IMR-90 (cell line): Measurements from ENCODE around the gene NDUFS7. TPM values are rescaled to one million over a fixed set of nuclear protein-coding genes. Genes with fewer than 3 reads are reported as not detected.
A peak's percentile ranks its signal among the peaks of the same experiment; 100 is the strongest.

Experiments
- ATAC-seq: fragments of 200-7000 bp; cut with Tn5 transposase; 2 replicates; pipeline ENCODE4 v1.9.1; 2020; ENCODE audit warnings: low read depth, mild to moderate bottlenecking, moderate library complexity
- BruUV-seq: library from RNA; stranded (reverse); fragments of 400-500 nt; replicated peaks from 2 replicates; lab custom pipeline; 2021; lab: Mats Ljungman, UMichigan
- CTCF ChIA-PET: fragments of 300-600 bp; formaldehyde crosslinking; extraction: SDS; loops from one replicate; lab custom pipeline; 2021; ENCODE audit warnings: antibody characterized with exemption; lab: Yijun Ruan, JAX
- POLR2A ChIA-PET: fragments of 300-600 bp; sonication (Branson Sonifier 250); formaldehyde crosslinking; loops from one replicate; lab custom pipeline; 2022; ENCODE audit warnings: antibody characterized with exemption; ENCODE audit not compliant: unreplicated experiment; lab: Charles Lee
- DNase-seq: peaks from one replicate; pipeline ENCODE4 v3.0.0; 2013
- H2AFZ ChIP-seq: replicated peaks from 2 replicates; pipeline ENCODE3; 2013; ENCODE audit warnings: low read length, mild to moderate bottlenecking; ENCODE audit not compliant: poor library complexity
- H2AK5ac ChIP-seq: 2 replicates; pipeline ENCODE4 v1.6.1; 2013; ENCODE audit warnings: low read depth, low read length, inconsistent platforms
- H2AK9ac ChIP-seq: replicated peaks from 2 replicates; pipeline ENCODE3; 2013; ENCODE audit warnings: mild to moderate bottlenecking, low read depth, low read length, moderate library complexity; ENCODE audit not compliant: poor library complexity
- H2BK120ac ChIP-seq: 2 replicates; pipeline ENCODE4 v1.6.1; 2013; ENCODE audit warnings: low read depth, low read length, inconsistent platforms
- H2BK15ac ChIP-seq: 3 replicates; pipeline ENCODE4 v1.6.1; 2013; ENCODE audit warnings: low read depth, low read length, inconsistent platforms
- H2BK20ac ChIP-seq: 2 replicates; pipeline ENCODE4 v1.6.1; 2013; ENCODE audit warnings: low read depth, mild to moderate bottlenecking, inconsistent platforms, low read length, moderate library complexity
- H2BK5ac ChIP-seq: 2 replicates; pipeline ENCODE4 v1.6.1; 2013; ENCODE audit warnings: mild to moderate bottlenecking, low read depth, low read length, inconsistent platforms; ENCODE audit not compliant: poor library complexity, severe bottlenecking
- H3K14ac ChIP-seq: replicated peaks from 2 replicates; pipeline ENCODE4 v1.6.1; 2013; ENCODE audit warnings: low read depth, low read length, inconsistent platforms
- H3K18ac ChIP-seq: 2 replicates; pipeline ENCODE4 v1.6.1; 2013; ENCODE audit warnings: low read depth, low read length, control low read depth
- H3K23ac ChIP-seq: 2 replicates; pipeline ENCODE4 v1.6.1; 2013; ENCODE audit warnings: low read depth, low read length, inconsistent platforms
- H3K27ac ChIP-seq: 2 replicates; pipeline ENCODE4 v1.5.1; 2013; ENCODE audit warnings: mild to moderate bottlenecking, control low read depth, low read length; ENCODE audit not compliant: insufficient read depth
- H3K27me3 ChIP-seq: 2 replicates; pipeline ENCODE4 v1.6.1; 2013; ENCODE audit warnings: low read length; ENCODE audit not compliant: control insufficient read depth, insufficient read depth
- H3K36me3 ChIP-seq: 2 replicates; pipeline ENCODE4 v1.6.1; 2013; ENCODE audit warnings: low read length, mixed read lengths; ENCODE audit not compliant: control insufficient read depth, insufficient read depth
- H3K4ac ChIP-seq: 2 replicates; pipeline ENCODE4 v1.6.1; 2013; ENCODE audit warnings: low read depth, low read length, inconsistent platforms
- H3K4me1 ChIP-seq: 2 replicates; pipeline ENCODE4 v1.6.1; 2013; ENCODE audit warnings: low read length, mixed read lengths; ENCODE audit not compliant: control insufficient read depth, insufficient read depth
- H3K4me2 ChIP-seq: 2 replicates; pipeline ENCODE4 v1.6.1; 2013; ENCODE audit warnings: low read depth, mild to moderate bottlenecking, control low read depth, low read length, moderate library complexity
- H3K4me3 ChIP-seq: 2 replicates; pipeline ENCODE4 v1.5.1; 2013; ENCODE audit warnings: low read depth, mild to moderate bottlenecking, control low read depth, low read length, moderate library complexity; ENCODE audit not compliant: insufficient read depth
- H3K56ac ChIP-seq: 2 replicates; pipeline ENCODE4 v1.6.1; 2013; ENCODE audit warnings: low read length, inconsistent platforms; ENCODE audit not compliant: insufficient read depth; ENCODE audit errors: extremely low read depth
- H3K79me1 ChIP-seq, 2 experiments: 2 replicates each; pipeline ENCODE4 v1.6.1; 2013; ENCODE audit warnings: low read length in 2 of 2, inconsistent platforms in 1 of 2, low read depth in 1 of 2
- H3K9ac ChIP-seq: 2 replicates; pipeline ENCODE4 v1.6.1; 2013; ENCODE audit warnings: low read depth, low read length, control low read depth
- H3K9me1 ChIP-seq: 2 replicates; pipeline ENCODE4 v1.6.1; 2013; ENCODE audit warnings: low read length, inconsistent platforms; ENCODE audit not compliant: insufficient read depth
- H3K9me3 ChIP-seq: 2 replicates; pipeline ENCODE4 v1.6.1; 2013; ENCODE audit warnings: low read length; ENCODE audit not compliant: control insufficient read depth, insufficient read depth
- H4K20me1 ChIP-seq: 2 replicates; pipeline ENCODE4 v1.6.1; 2013; ENCODE audit warnings: low read length, inconsistent platforms; ENCODE audit not compliant: insufficient read depth
- H4K5ac ChIP-seq: 2 replicates; pipeline ENCODE4 v1.6.1; 2013; ENCODE audit warnings: mild to moderate bottlenecking, low read depth, low read length, control low read depth
- H4K8ac ChIP-seq, 2 experiments: 2 replicates each; pipeline ENCODE4 v1.6.1; 2013; ENCODE audit warnings: low read depth in 2 of 2, low read length in 2 of 2, control low read depth in 1 of 2, inconsistent platforms in 1 of 2
- H4K91ac ChIP-seq: 2 replicates; pipeline ENCODE4 v1.6.1; 2013; ENCODE audit warnings: low read depth, low read length, inconsistent platforms; ENCODE audit not compliant: insufficient read depth
- BHLHE40 ChIP-seq: fragments of 150-350 bp; IDR thresholded peaks from 2 replicates; pipeline ENCODE4 v1.6.1; 2016; ENCODE audit warnings: mild to moderate bottlenecking, low read depth, low read length
- CEBPB ChIP-seq: IDR thresholded peaks from 2 replicates; pipeline ENCODE4 v1.6.1; 2012; ENCODE audit warnings: low read depth, low read length, improper control_type of control experiment
- ELK1 ChIP-seq: fragments of 150-350 bp; IDR thresholded peaks from 2 replicates; pipeline ENCODE4 v1.6.1; 2016; ENCODE audit warnings: low read depth, mild to moderate bottlenecking, low read length, moderate library complexity, borderline replicate concordance
- FOS ChIP-seq: fragments of 150-350 bp; IDR thresholded peaks from 2 replicates; pipeline ENCODE4 v1.6.1; 2016; ENCODE audit warnings: low read depth, low read length
- MXI1 ChIP-seq: IDR thresholded peaks from 2 replicates; pipeline ENCODE4 v1.6.1; 2012; ENCODE audit warnings: low read depth, mild to moderate bottlenecking, low read length, moderate library complexity, borderline replicate concordance
- POLR2A ChIP-seq: IDR thresholded peaks from 2 replicates; pipeline ENCODE4 v1.6.1; 2012; ENCODE audit warnings: mild to moderate bottlenecking, low read depth, low read length
- RCOR1 ChIP-seq: IDR thresholded peaks from 2 replicates; pipeline ENCODE4 v1.6.1; 2012; ENCODE audit warnings: mild to moderate bottlenecking, low read length, improper control_type of control experiment; ENCODE audit not compliant: insufficient replicate concordance
- RFX5 ChIP-seq: IDR thresholded peaks from 2 replicates; pipeline ENCODE4 v1.8.0; 2012; ENCODE audit warnings: low read depth, mild to moderate bottlenecking, low read length, moderate library complexity
- SMC3 ChIP-seq: fragments of 150-350 bp; IDR thresholded peaks from 2 replicates; pipeline ENCODE4 v1.6.1; 2016; ENCODE audit warnings: low read depth, mild to moderate bottlenecking, antibody characterized with exemption, low read length, moderate library complexity
- USF2 ChIP-seq: fragments of 150-350 bp; IDR thresholded peaks from 2 replicates; pipeline ENCODE4 v1.6.1; 2017; ENCODE audit warnings: mild to moderate bottlenecking, antibody characterized with exemption, low read length, low read depth
- WGBS, 2 experiments: methylation state at CpG; one replicate each; pipeline versions ENCODE4 v1.1.5 to v1.1.7; 2013; ENCODE audit warnings: missing lambda C conversion rate in 2 of 2; ENCODE audit not compliant: insufficient read length in 1 of 2; ENCODE audit errors: extremely low coverage in 2 of 2; 5-methylcytosine and 5-hydroxymethylcytosine counted together
- dilution Hi-C: fragments of 300-500 bp; cut with HindIII; formaldehyde crosslinking; loops from one replicate; pipeline ENCODE4 v1.14.3; 2018; ENCODE audit warnings: low sequenced_read_pairs; ENCODE audit not compliant: unreplicated experiment
- in situ Hi-C: fragments of 300-500 bp; cut with MboI; formaldehyde crosslinking; loops from 3 replicates; pipeline ENCODE4 v1.14.3; 2019; ENCODE audit warnings: low sequenced_read_pairs, inconsistent platforms, mixed read lengths
- intact Hi-C: fragments of 100-400 bp; cut with micrococcal nuclease; formaldehyde crosslinking; loops from 2 replicates; pipeline ENCODE4 v1.10.0; 2022
- polyA plus RNA-seq, 3 experiments: library from polyadenylated mRNA; depleted of rRNA; stranded (reverse); fragments of >200 nt; gene quantifications; 2 replicates each; pipeline ENCODE4 v1.2.3, GENCODE V29; 2012; ENCODE audit warnings: low replicate concordance in 1 of 3
- total RNA-seq: library from RNA; depleted of rRNA; stranded (reverse); fragments of >200 nt; gene quantifications from 2 replicates; pipeline ENCODE4 v1.2.3, GENCODE V29; 2012

NDUFS7 gene
- total and polyA plus RNA-seq, 2 of the 4 experiments (the other 2 are of a cell fraction) = 60.8 to 136 TPM

GRCh38 chr19:1396768-1397679 is 13.3 kb downstream of the NDUFS7 start:
- in situ Hi-C loops = no loop called here
- no peak overlapping the region for H2BK5ac ChIP-seq
- peaks cover 11% of the 10 kb centered on the region for H3K36me3 ChIP-seq
- no peak overlapping the region for H3K56ac ChIP-seq
- no peak overlapping the region for H3K4me3 ChIP-seq
- H3K14ac ChIP-seq = no peak overlapping the region
- H3K9ac ChIP-seq = no peak overlapping the region
- H2AFZ ChIP-seq = no peak overlapping the region
- peak overlapping the region; percentile 85 for H2AK9ac ChIP-seq
- ChIA-PET CTCF (no interaction called here), POLR2A (no interaction called here)
- no peak overlapping the region for H3K4me2 ChIP-seq
- no peak overlapping the region for H2BK120ac ChIP-seq
- no peaks in the 10 kb centered on the region for H4K20me1 ChIP-seq
- no peaks in the 10 kb centered on the region for H3K27me3 ChIP-seq
- no peak overlapping the region for H3K18ac ChIP-seq
- intact Hi-C loops = no loop called here
- TF ChIP-seq BHLHE40 = no peak
- TF ChIP-seq FOS = no peak
- no peak for TF ChIP-seq SMC3
- TF ChIP-seq USF2 = no peak
- TF ChIP-seq RCOR1 = no peak
- TF ChIP-seq MXI1 = no peak
- no peak for TF ChIP-seq ELK1
- TF ChIP-seq RFX5 = no peak
- TF ChIP-seq CEBPB = no peak
- TF ChIP-seq POLR2A = no peak
- ATAC-seq (no peak), DNase-seq (no peak)
- no peak overlapping the region for H2AK5ac ChIP-seq
- H4K5ac ChIP-seq = no peak overlapping the region
- no peak overlapping the region for H3K23ac ChIP-seq
- H3K27ac ChIP-seq = no peak overlapping the region
- peaks cover 4% of the 10 kb centered on the region for H3K4me1 ChIP-seq
- BruUV-seq = no TSS peak
- H3K9me3 ChIP-seq = no peaks in the 10 kb centered on the region
- H3K9me1 ChIP-seq = no peaks in the 10 kb centered on the region
- H2BK20ac ChIP-seq = no peak overlapping the region
- peaks cover 0 to 10% of the 10 kb centered on the region in 2 experiments; a peak in 3 of 4 replicates for H3K79me1 ChIP-seq
- 84% methylated on average over 27 of the region's 42 CpGs; no CpG with 5 or more reads in 1 of the 2 experiments for WGBS, 2 experiments
- H4K91ac ChIP-seq = no peak overlapping the region
- no peak overlapping the region for H4K8ac ChIP-seq
- no peak overlapping the region for H3K4ac ChIP-seq
- dilution Hi-C loops = no loop called here
- no peak overlapping the region for H2BK15ac ChIP-seq
